ENCODE measurements around the gene HNRNPM.

DNA sequence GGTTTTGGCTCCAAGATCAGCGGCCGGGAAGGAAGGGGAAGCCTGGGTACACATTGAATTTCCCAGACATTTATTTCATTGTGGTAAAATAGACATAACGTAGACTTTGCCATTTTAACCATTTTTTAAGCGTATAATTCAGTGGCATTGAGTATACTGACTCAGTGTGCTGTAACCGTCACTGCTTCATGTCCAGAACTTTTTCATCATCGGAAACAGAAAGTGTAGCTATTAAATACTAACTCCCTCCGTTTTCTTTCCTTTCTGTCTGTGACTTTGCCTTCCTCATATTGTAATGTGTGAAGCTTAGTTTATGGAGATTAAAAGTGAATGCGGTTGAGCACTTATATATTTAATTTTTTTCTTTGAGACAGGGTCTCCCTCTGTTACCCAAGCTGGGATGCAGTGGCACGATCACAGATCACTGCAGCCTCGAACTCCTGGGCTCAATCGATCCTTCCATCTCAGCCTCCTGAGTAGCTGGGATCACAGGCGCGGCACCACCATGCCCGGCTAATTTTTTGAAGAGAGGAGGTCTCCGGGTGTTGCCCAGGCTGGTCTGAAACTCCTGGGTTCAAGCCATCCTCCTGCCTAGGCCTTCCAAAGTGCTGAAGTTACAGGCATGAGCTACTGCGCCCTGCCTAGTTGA is 1.4 kb downstream of the HNRNPM start:
- TF ChIP-seq, protein P1, sequence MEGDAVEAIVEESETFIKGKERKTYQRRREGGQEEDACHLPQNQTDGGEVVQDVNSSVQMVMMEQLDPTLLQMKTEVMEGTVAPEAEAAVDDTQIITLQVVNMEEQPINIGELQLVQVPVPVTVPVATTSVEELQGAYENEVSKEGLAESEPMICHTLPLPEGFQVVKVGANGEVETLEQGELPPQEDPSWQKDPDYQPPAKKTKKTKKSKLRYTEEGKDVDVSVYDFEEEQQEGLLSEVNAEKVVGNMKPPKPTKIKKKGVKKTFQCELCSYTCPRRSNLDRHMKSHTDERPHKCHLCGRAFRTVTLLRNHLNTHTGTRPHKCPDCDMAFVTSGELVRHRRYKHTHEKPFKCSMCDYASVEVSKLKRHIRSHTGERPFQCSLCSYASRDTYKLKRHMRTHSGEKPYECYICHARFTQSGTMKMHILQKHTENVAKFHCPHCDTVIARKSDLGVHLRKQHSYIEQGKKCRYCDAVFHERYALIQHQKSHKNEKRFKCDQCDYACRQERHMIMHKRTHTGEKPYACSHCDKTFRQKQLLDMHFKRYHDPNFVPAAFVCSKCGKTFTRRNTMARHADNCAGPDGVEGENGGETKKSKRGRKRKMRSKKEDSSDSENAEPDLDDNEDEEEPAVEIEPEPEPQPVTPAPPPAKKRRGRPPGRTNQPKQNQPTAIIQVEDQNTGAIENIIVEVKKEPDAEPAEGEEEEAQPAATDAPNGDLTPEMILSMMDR (IDR thresholded peaks at IDR 0.05; ENCODE audit: low read length): no peak
- TF ChIP-seq EZH2phosphoT487 (IDR thresholded peaks at IDR 0.05; ENCODE audit: low read length): no peak
